SK-N-SH (cell line): Measurements from ENCODE around the gene ABHD15. TPM values are rescaled to one million over a fixed set of nuclear protein-coding genes. Genes with fewer than 3 reads are reported as not detected.

Source experiments
- CTCF ChIA-PET: fragments of 300-600, 350-600 bp; formaldehyde crosslinking; extraction: SDS; loops from one replicate; lab custom pipeline; 2021; lab: Yijun Ruan, JAX
- POLR2A ChIA-PET: fragments of 350-600 bp; sonication (Branson Sonifier 250); formaldehyde crosslinking; extraction: SDS; loops from one replicate; lab custom pipeline; 2020; ENCODE audit warnings: antibody characterized with exemption, inconsistent platforms; lab: Yijun Ruan, JAX
- DNase-seq: peaks from one replicate; pipeline ENCODE4 v3.0.0; 2012
- H2AFZ ChIP-seq: fragments of 200-600 bp; sonication (generic); 2 replicates; pipeline ENCODE4 v1.8.1; 2016; ENCODE audit warnings: antibody characterized with exemption, mild to moderate bottlenecking, low read depth
- H3F3A ChIP-seq: fragments of 200-600 bp; sonication (generic); replicated peaks from 2 replicates; pipeline ENCODE3; 2016; ENCODE audit warnings: antibody characterized with exemption, mild to moderate bottlenecking; ENCODE audit not compliant: insufficient read depth
- H3K27ac ChIP-seq, 2 experiments: fragments of 200-500 bp in 1 of 2; fragments of 200-600 bp in 1 of 2; sonication (Bioruptor generic) in 1 of 2; sonication (generic), shearing (Covaris generic) in 1 of 2; 2 replicates each; pipeline versions ENCODE4 v1.5.1 to v1.6.1; 2014 to 2016; ENCODE audit warnings: low read depth in 2 of 2, inconsistent platforms in 1 of 2, low read length in 1 of 2, mild to moderate bottlenecking in 1 of 2, mixed read lengths in 1 of 2
- H3K27me3 ChIP-seq: fragments of 200-600 bp; sonication (generic), shearing (Covaris generic); 2 replicates; pipeline ENCODE4 v1.6.1; 2016; ENCODE audit warnings: mixed run types; ENCODE audit not compliant: insufficient read depth
- H3K36me3 ChIP-seq, 2 experiments: fragments of 200-500 bp in 1 of 2; fragments of 200-600 bp in 1 of 2; sonication (Bioruptor generic) in 1 of 2; sonication (generic) in 1 of 2; replicated peaks in 1 of 2; 2 replicates each; pipeline versions ENCODE3 to v1.5.1; 2014 to 2016; ENCODE audit warnings: low read length in 1 of 2, mild to moderate bottlenecking in 1 of 2; ENCODE audit not compliant: insufficient read depth in 2 of 2, control insufficient read depth in 1 of 2
- H3K4me1 ChIP-seq, 2 experiments: fragments of 200-500 bp in 1 of 2; fragments of 200-600 bp in 1 of 2; sonication (Bioruptor generic) in 1 of 2; sonication (generic), shearing (Covaris generic) in 1 of 2; 2 replicates each; pipeline versions ENCODE4 v1.5.1 to v1.6.1; 2014 to 2016; ENCODE audit warnings: low read depth in 1 of 2, low read length in 1 of 2, mixed run types in 1 of 2; ENCODE audit not compliant: insufficient read depth in 2 of 2, control insufficient read depth in 1 of 2
- H3K4me2 ChIP-seq: fragments of 200-600 bp; sonication (generic), shearing (Covaris generic); 2 replicates; pipeline ENCODE4 v1.6.1; 2017; ENCODE audit warnings: mixed run types
- H3K4me3 ChIP-seq, 2 experiments: fragments of 200-500 bp in 1 of 2; fragments of 200-600 bp in 1 of 2; sonication (Bioruptor generic) in 1 of 2; sonication (generic), shearing (Covaris generic) in 1 of 2; 2 replicates each; pipeline versions ENCODE4 v1.5.1 to v1.8.1; 2014 to 2016; ENCODE audit warnings: low read depth in 2 of 2, inconsistent platforms in 1 of 2, low read length in 1 of 2, mild to moderate bottlenecking in 1 of 2, mixed read lengths in 1 of 2, moderate library complexity in 1 of 2
- H3K79me2 ChIP-seq: fragments of 200-600 bp; sonication (generic); 2 replicates; pipeline ENCODE4 v1.8.1; 2017; ENCODE audit warnings: mild to moderate bottlenecking; ENCODE audit not compliant: insufficient read depth
- H3K9ac ChIP-seq: fragments of 200-600 bp; sonication (generic); 2 replicates; pipeline ENCODE4 v1.6.1; 2017; ENCODE audit warnings: mixed run types
- H3K9me2 ChIP-seq: fragments of 200-600 bp; sonication (generic); 2 replicates; pipeline ENCODE4 v1.6.1; 2017; ENCODE audit warnings: mixed run types
- H3K9me3 ChIP-seq: fragments of 200-600 bp; sonication (generic); 2 replicates; pipeline ENCODE4 v1.6.1; 2017; ENCODE audit warnings: mixed run types, mild to moderate bottlenecking, moderate library complexity
- H4K20me1 ChIP-seq: fragments of 200-600 bp; sonication (generic); 2 replicates; pipeline ENCODE4 v1.6.1; 2017; ENCODE audit warnings: mild to moderate bottlenecking, mixed run types; ENCODE audit not compliant: insufficient read depth
- EP300 ChIP-seq, 2 experiments: IDR thresholded peaks; 2 replicates each; pipeline versions ENCODE4 v1.4.0 to v1.6.1; 2012; ENCODE audit warnings: borderline replicate concordance in 1 of 2, low read depth in 1 of 2, low read length in 1 of 2
- EZH2phosphoT487 ChIP-seq: fragments of 200-600 bp; sonication (generic); IDR thresholded peaks from 2 replicates; pipeline ENCODE4 v1.6.1; 2017; ENCODE audit warnings: low read depth, mixed run types, mild to moderate bottlenecking, antibody characterized with exemption, moderate library complexity, borderline replicate concordance
- FOSL2 ChIP-seq: IDR thresholded peaks from 2 replicates; pipeline ENCODE4 v1.4.0; 2012; ENCODE audit warnings: low read depth, mild to moderate bottlenecking, moderate library complexity, borderline replicate concordance
- FOXJ3 ChIP-seq: sonication (generic); formaldehyde crosslinking; IDR thresholded peaks from 2 replicates; pipeline ENCODE4 v1.5.1; 2020; ENCODE audit warnings: mild to moderate bottlenecking, missing genetic modification reagents
- MXI1 ChIP-seq: IDR thresholded peaks from 2 replicates; pipeline ENCODE4 v1.6.1; 2012; ENCODE audit warnings: mild to moderate bottlenecking, low read depth, low read length, improper control_type of control experiment
- NFIC ChIP-seq: IDR thresholded peaks from 2 replicates; pipeline ENCODE4 v1.4.0; 2012; ENCODE audit warnings: borderline replicate concordance
- NRF1 ChIP-seq: IDR thresholded peaks from 2 replicates; pipeline ENCODE4 v1.6.1; 2012; ENCODE audit warnings: low read depth, mild to moderate bottlenecking, low read length
- SIN3A ChIP-seq: IDR thresholded peaks from 2 replicates; pipeline ENCODE4 v1.6.1; 2012; ENCODE audit warnings: low read depth, mild to moderate bottlenecking, low read length, moderate library complexity, borderline replicate concordance
- WGBS: methylation state at CpG from one replicate; pipeline ENCODE4 v1.1.6; 2017; ENCODE audit warnings: low lambda C conversion rate; 5-methylcytosine and 5-hydroxymethylcytosine counted together
- polyA plus RNA-seq, 3 experiments: library from polyadenylated mRNA; depleted of rRNA; stranded (reverse); fragments of >200 nt; gene quantifications; 2 replicates each; pipeline ENCODE4 v1.2.3, GENCODE V29; 2012
- TF ChIP-seq, protein P1 (sequence below): fragments of 200-600 bp; sonication (generic); IDR thresholded peaks from 2 replicates; pipeline ENCODE4 v1.6.1; 2017; ENCODE audit warnings: antibody characterized with exemption, mild to moderate bottlenecking, moderate library complexity
- TF ChIP-seq, protein P2 (sequence below): IDR thresholded peaks from 2 replicates; pipeline ENCODE4 v1.6.1; 2012; ENCODE audit warnings: mild to moderate bottlenecking, low read depth, low read length, moderate library complexity
- TF ChIP-seq, protein P3 (sequence below): fragments of 150-350 bp; IDR thresholded peaks from 2 replicates; pipeline ENCODE4 v1.6.1; 2017; ENCODE audit warnings: antibody characterized with exemption, low read length, low read depth, borderline replicate concordance
- TF ChIP-seq, protein P4 (sequence below): fragments of 150-350 bp; IDR thresholded peaks from 2 replicates; pipeline ENCODE4 v1.6.1; 2016; ENCODE audit warnings: mild to moderate bottlenecking, low read depth, low read length
- TF ChIP-seq, protein P5 (sequence below): IDR thresholded peaks from 2 replicates; pipeline ENCODE4 v1.4.0; 2012; ENCODE audit warnings: low read depth

The ABHD15 gene
- polyA plus RNA-seq, 1 of the 3 experiments (the other 2 are of a cell fraction): 7.0 TPM

DNA sequence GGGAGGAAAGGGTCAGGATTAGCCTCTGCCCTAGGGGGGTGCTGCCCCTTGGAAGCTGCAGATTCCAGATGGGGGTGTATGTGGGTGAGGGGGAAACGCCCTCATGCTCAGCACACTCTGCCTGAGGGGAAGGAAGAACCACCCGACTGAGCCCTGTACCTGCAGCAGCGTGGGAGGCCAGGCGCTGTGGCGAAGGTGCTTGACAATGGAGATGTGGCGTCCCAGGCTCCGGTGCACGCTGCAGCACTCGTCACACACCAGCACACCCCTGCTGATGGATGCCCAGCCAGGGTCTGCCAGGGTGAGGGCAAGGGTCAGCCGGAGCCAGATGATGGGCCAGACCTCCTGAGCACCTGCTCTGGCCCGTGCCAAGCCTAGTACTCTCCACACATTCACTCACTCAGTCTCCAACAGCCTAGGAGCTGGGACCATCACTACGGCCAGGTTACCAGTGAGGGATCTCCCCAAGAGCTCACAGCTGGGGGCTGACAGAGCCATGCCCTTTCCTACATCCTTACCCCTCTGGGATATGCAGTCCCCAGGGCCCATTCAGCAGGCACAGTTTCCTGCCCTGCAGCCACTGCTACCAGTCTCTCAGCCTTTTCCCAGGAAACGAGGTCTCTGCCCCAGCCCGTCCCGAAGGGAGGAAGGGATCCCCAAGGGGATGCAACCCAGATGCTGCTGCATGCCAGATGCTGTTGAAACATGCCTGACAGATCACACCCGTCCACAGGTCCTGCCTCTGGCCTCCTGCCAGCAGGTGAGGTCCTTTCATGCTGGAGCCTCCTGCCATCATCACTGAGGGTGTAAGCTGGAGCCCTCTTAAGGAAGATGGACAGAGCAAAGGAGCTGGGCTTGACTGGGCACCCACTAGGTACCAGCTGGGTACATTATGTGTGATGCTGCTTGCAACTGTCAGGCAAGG lies 16.7 kb upstream of the ABHD15 start:
- CTCF ChIA-PET: interaction anchor here (0.6 to 12.7 kb wide), 6 partner anchors 8 to 921 kb away, joined by 3 to 166 read pairs (median 3); partner anchors contain the start of genes ABHD15, ANKRD13B and TP53I13

DNA sequence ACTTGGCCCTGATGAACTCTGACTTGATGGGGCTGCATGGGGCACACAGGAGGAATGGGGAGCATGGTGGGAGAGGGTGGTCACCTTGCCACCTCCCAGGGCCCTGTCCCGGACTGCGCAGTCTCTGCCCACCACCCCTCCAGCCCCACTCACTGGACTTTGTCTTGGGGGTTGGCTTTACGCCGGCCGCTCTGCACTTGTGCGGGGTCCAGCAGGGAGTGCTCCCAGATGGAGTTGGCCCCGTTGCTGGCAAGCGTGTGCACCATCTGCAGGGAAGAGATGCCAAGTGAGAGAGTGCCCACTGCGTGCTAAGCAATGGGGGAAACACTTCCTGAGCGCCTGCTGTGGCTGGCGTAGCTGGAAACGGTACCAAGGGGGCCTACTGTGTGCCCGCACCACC lies 15.9 kb upstream of the ABHD15 start:
- no peaks in the 10 kb centered on the region for H3K9me2 ChIP-seq
- H3K79me2 ChIP-seq: peaks cover 62% of the 10 kb centered on the region
- H3K9me3 ChIP-seq: no peaks in the 10 kb centered on the region
- H3K9ac ChIP-seq: no peak overlapping the region
- peaks cover 5% of the 10 kb centered on the region for H3F3A ChIP-seq
- no peak overlapping the region; a peak in 1 of 4 replicates for H3K27ac ChIP-seq
- ChIA-PET CTCF (interaction anchor here (1.0 to 12.7 kb wide), 5 partner anchors 9 to 511 kb away, joined by 3 to 166 read pairs (median 13); partner anchors contain the start of genes ABHD15, ANKRD13B and TP53I13), POLR2A (interaction anchor here (1.4 kb wide), 1 partner anchor 8 kb away, joined by 3 read pairs; no protein-coding TSS in a partner anchor)
- H4K20me1 ChIP-seq: peaks cover 62% of the 10 kb centered on the region
- DNase-seq: no peak
- 94% methylated on average over 12 of the region's 13 CpGs for WGBS
- no peak overlapping the region for H3K4me2 ChIP-seq
- peaks cover 9 to 45% of the 10 kb centered on the region in 2 experiments for H3K36me3 ChIP-seq
- no peak for TF ChIP-seq EP300 (IDR thresholded peaks at IDR 0.05; ENCODE audit: borderline replicate concordance in 1 of 2, low read depth in 1 of 2, low read length in 1 of 2)
- TF ChIP-seq, protein P1, sequence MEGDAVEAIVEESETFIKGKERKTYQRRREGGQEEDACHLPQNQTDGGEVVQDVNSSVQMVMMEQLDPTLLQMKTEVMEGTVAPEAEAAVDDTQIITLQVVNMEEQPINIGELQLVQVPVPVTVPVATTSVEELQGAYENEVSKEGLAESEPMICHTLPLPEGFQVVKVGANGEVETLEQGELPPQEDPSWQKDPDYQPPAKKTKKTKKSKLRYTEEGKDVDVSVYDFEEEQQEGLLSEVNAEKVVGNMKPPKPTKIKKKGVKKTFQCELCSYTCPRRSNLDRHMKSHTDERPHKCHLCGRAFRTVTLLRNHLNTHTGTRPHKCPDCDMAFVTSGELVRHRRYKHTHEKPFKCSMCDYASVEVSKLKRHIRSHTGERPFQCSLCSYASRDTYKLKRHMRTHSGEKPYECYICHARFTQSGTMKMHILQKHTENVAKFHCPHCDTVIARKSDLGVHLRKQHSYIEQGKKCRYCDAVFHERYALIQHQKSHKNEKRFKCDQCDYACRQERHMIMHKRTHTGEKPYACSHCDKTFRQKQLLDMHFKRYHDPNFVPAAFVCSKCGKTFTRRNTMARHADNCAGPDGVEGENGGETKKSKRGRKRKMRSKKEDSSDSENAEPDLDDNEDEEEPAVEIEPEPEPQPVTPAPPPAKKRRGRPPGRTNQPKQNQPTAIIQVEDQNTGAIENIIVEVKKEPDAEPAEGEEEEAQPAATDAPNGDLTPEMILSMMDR: no peak
- no peak for TF ChIP-seq NRF1
- TF ChIP-seq FOXJ3 (CRISPR knock-in tag): no peak
- TF ChIP-seq EZH2phosphoT487: no peak
- TF ChIP-seq, protein P2, sequence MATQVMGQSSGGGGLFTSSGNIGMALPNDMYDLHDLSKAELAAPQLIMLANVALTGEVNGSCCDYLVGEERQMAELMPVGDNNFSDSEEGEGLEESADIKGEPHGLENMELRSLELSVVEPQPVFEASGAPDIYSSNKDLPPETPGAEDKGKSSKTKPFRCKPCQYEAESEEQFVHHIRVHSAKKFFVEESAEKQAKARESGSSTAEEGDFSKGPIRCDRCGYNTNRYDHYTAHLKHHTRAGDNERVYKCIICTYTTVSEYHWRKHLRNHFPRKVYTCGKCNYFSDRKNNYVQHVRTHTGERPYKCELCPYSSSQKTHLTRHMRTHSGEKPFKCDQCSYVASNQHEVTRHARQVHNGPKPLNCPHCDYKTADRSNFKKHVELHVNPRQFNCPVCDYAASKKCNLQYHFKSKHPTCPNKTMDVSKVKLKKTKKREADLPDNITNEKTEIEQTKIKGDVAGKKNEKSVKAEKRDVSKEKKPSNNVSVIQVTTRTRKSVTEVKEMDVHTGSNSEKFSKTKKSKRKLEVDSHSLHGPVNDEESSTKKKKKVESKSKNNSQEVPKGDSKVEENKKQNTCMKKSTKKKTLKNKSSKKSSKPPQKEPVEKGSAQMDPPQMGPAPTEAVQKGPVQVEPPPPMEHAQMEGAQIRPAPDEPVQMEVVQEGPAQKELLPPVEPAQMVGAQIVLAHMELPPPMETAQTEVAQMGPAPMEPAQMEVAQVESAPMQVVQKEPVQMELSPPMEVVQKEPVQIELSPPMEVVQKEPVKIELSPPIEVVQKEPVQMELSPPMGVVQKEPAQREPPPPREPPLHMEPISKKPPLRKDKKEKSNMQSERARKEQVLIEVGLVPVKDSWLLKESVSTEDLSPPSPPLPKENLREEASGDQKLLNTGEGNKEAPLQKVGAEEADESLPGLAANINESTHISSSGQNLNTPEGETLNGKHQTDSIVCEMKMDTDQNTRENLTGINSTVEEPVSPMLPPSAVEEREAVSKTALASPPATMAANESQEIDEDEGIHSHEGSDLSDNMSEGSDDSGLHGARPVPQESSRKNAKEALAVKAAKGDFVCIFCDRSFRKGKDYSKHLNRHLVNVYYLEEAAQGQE: no peak
- TF ChIP-seq SIN3A: no peak
- TF ChIP-seq, protein P3, sequence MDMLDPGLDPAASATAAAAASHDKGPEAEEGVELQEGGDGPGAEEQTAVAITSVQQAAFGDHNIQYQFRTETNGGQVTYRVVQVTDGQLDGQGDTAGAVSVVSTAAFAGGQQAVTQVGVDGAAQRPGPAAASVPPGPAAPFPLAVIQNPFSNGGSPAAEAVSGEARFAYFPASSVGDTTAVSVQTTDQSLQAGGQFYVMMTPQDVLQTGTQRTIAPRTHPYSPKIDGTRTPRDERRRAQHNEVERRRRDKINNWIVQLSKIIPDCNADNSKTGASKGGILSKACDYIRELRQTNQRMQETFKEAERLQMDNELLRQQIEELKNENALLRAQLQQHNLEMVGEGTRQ: no peak
- H3K4me1 ChIP-seq: peaks cover 11 to 40% of the 10 kb centered on the region in 2 experiments; a peak in 3 of 4 replicates
- H2AFZ ChIP-seq: no peak overlapping the region
- H3K4me3 ChIP-seq: no peak overlapping the region
- H3K27me3 ChIP-seq: no peaks in the 10 kb centered on the region

More for the DNA sequence above, 16.7 kb upstream of the ABHD15 start:
- peak; percentile 23 for DNase-seq
- Histone ChIP-seq H3F3A (peaks cover 5% of the 10 kb centered on the region), H3K27me3 (no peaks in the 10 kb centered on the region), H3K4me3 (no peak overlapping the region), H3K79me2 (peaks cover 70% of the 10 kb centered on the region), H3K36me3 (peaks cover 5 to 39% of the 10 kb centered on the region in 2 experiments), H4K20me1 (peaks cover 70% of the 10 kb centered on the region), H3K4me1 (peaks cover 12 to 46% of the 10 kb centered on the region in 2 experiments; a peak in 3 of 4 replicates), H3K4me2 (no peak overlapping the region), H2AFZ (no peak overlapping the region), H3K9me3 (no peaks in the 10 kb centered on the region), H3K9ac (no peak overlapping the region), H3K9me2 (no peaks in the 10 kb centered on the region), H3K27ac (no peak overlapping the region; a peak in 1 of 4 replicates)
- TF ChIP-seq MXI1: no peak
- TF ChIP-seq FOSL2: no peak
- TF ChIP-seq, protein P4, sequence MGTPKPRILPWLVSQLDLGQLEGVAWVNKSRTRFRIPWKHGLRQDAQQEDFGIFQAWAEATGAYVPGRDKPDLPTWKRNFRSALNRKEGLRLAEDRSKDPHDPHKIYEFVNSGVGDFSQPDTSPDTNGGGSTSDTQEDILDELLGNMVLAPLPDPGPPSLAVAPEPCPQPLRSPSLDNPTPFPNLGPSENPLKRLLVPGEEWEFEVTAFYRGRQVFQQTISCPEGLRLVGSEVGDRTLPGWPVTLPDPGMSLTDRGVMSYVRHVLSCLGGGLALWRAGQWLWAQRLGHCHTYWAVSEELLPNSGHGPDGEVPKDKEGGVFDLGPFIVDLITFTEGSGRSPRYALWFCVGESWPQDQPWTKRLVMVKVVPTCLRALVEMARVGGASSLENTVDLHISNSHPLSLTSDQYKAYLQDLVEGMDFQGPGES: no peak
- TF ChIP-seq, protein P5, sequence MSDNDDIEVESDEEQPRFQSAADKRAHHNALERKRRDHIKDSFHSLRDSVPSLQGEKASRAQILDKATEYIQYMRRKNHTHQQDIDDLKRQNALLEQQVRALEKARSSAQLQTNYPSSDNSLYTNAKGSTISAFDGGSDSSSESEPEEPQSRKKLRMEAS: no peak
- TF ChIP-seq NRF1: no peak
- no peak for TF ChIP-seq NFIC
- POLR2A ChIA-PET: interaction anchor here (1.4 kb wide), 1 partner anchor 8 kb away, joined by 3 read pairs; no protein-coding TSS in a partner anchor
- 90% methylated on average over 9 of the region's 16 CpGs for WGBS
